GM12878 (cell line): ENCODE measurements around the gene TCP11. TPM values are rescaled to one million over a fixed set of nuclear protein-coding genes. Genes with fewer than 3 reads are reported as not detected.

Experiments
- ATAC-seq: fragments of 200-7000 bp; cut with Tn5 transposase; 3 replicates; pipeline ENCODE4 v1.9.1; 2020; ENCODE audit warnings: mild to moderate bottlenecking, moderate library complexity
- BruUV-seq: library from RNA; stranded (reverse); fragments of 400-500 nt; replicated peaks from 2 replicates; lab custom pipeline; 2021; lab: Mats Ljungman, UMichigan
- CTCF ChIA-PET: fragments of 300-600 bp; sonication (Branson Sonifier 250); formaldehyde crosslinking; extraction: SDS; loops from one replicate; lab custom pipeline; 2021; ENCODE audit warnings: inconsistent platforms; lab: Yijun Ruan, JAX
- POLR2A ChIA-PET: fragments of 350-600 bp; formaldehyde crosslinking; extraction: SDS; loops from one replicate; lab custom pipeline; 2021; ENCODE audit warnings: inconsistent platforms; lab: Charles Lee
- RAD21 ChIA-PET: fragments of 300-600 bp; sonication (Branson Sonifier 250); formaldehyde crosslinking; loops from one replicate; lab custom pipeline; 2023; ENCODE audit warnings: antibody characterized with exemption; ENCODE audit not compliant: unreplicated experiment; lab: Charles Lee
- SMC1A ChIA-PET: fragments of 300-600 bp; sonication (Branson Sonifier 250); formaldehyde crosslinking; loops from one replicate; lab custom pipeline; 2023; ENCODE audit not compliant: unreplicated experiment, uncharacterized antibody; lab: Charles Lee
- DNase-seq: peaks from one replicate; pipeline ENCODE4 v3.0.0-alpha.2; 2011; ENCODE audit warnings: low read depth, low spot score
- FAIRE-seq: peaks from 3 replicates; lab custom pipeline; 2011; peaks lifted over from hg19 to GRCh38; lab: Jason Lieb, UNC
- H2AFZ ChIP-seq: 2 replicates; pipeline ENCODE4 v1.6.0; 2011; ENCODE audit warnings: low read depth, low read length, control low read depth; ENCODE audit not compliant: control insufficient read depth
- H3K27ac ChIP-seq: 2 replicates; pipeline ENCODE4 v1.5.1; 2011; ENCODE audit warnings: control low read depth; ENCODE audit not compliant: control insufficient read depth, insufficient read depth
- H3K27me3 ChIP-seq, 2 experiments: replicated peaks in 1 of 2; 2 replicates each; pipeline versions ENCODE4 v1.6.0 to v1.6.1; 2011; ENCODE audit warnings: low read length in 1 of 2; ENCODE audit not compliant: control insufficient read depth in 2 of 2, insufficient read depth in 2 of 2
- H3K36me3 ChIP-seq, 2 experiments: 2 replicates each; pipeline ENCODE4 v1.5.1; 2011; ENCODE audit warnings: low read length in 1 of 2; ENCODE audit not compliant: control insufficient read depth in 2 of 2, insufficient read depth in 2 of 2
- H3K4me1 ChIP-seq: 2 replicates; pipeline ENCODE4 v1.6.1; 2011; ENCODE audit warnings: mild to moderate bottlenecking, low read length, moderate library complexity, mixed read lengths; ENCODE audit not compliant: control insufficient read depth, insufficient read depth
- H3K4me2 ChIP-seq: 2 replicates; pipeline ENCODE4 v1.6.0; 2011; ENCODE audit warnings: control low read depth; ENCODE audit not compliant: control insufficient read depth, insufficient read depth
- H3K4me3 ChIP-seq: fragments of 200-600 bp; sonication (generic); 2 replicates; pipeline ENCODE4 v1.5.1; 2016
- H3K79me2 ChIP-seq: 2 replicates; pipeline ENCODE4 v1.6.0; 2011; ENCODE audit warnings: low read length; ENCODE audit not compliant: control insufficient read depth, insufficient read depth
- H3K9ac ChIP-seq: 2 replicates; pipeline ENCODE4 v1.8.0; 2011; ENCODE audit warnings: low read length, control low read depth, mixed read lengths; ENCODE audit not compliant: control insufficient read depth, insufficient read depth
- H3K9me3 ChIP-seq: replicated peaks from 3 replicates; pipeline ENCODE4 v1.5.1; 2011; ENCODE audit warnings: mild to moderate bottlenecking, low read length; ENCODE audit not compliant: control insufficient read depth, insufficient read depth
- H4K20me1 ChIP-seq: 2 replicates; pipeline ENCODE4 v1.6.0; 2011; ENCODE audit not compliant: control insufficient read depth, insufficient read depth
- EP300 ChIP-seq, 2 experiments: fragments of 150-350 bp in 1 of 2; IDR thresholded peaks; 2 replicates each; pipeline ENCODE4 v1.6.1; 2011 to 2012; ENCODE audit warnings: low read depth in 2 of 2, low read length in 2 of 2, borderline replicate concordance in 1 of 2, improper control_type of control experiment in 1 of 2, inconsistent platforms in 1 of 2; ENCODE audit not compliant: control insufficient read depth in 1 of 2
- MTA3 ChIP-seq: IDR thresholded peaks from 2 replicates; pipeline ENCODE4 v1.6.1; 2012; ENCODE audit warnings: low read length, inconsistent platforms, borderline replicate concordance
- TCF7 ChIP-seq: IDR thresholded peaks from 2 replicates; pipeline ENCODE4 v1.6.1; 2014; ENCODE audit warnings: antibody characterized with exemption, borderline replicate concordance
- WGBS: methylation state at CpG from one replicate; pipeline ENCODE4 v1.1.6; 2016; ENCODE audit warnings: low lambda C conversion rate; ENCODE audit not compliant: insufficient replicate concordance, insufficient coverage; ENCODE audit errors: missing lambda C conversion rate; 5-methylcytosine and 5-hydroxymethylcytosine counted together
- in situ Hi-C: fragments of 300-500 bp; cut with MboI; formaldehyde crosslinking; loops from 9 replicates; pipeline ENCODE4 v1.14.3; 2018; ENCODE audit warnings: mixed read lengths
- intact Hi-C: fragments of 100-400 bp; cut with micrococcal nuclease; formaldehyde crosslinking; loops from one replicate; pipeline ENCODE4 v1.14.2; 2022; ENCODE audit not compliant: unreplicated experiment
- polyA plus RNA-seq, 11 experiments: library from polyadenylated mRNA; depleted of rRNA in 4 of 11; unstranded in 6 of 11; stranded (reverse) in 5 of 11; fragments of >200 nt; fragmentation: Nextera tagmentation in 4 of 11; fragmentation: Illumina TruSeq in 1 of 11; extraction: Ambion mirVana in 4 of 11; extraction: Trizol in 1 of 11; gene quantifications; 1 replicate in 1 of 11; 2 replicates in 10 of 11; pipeline versions ENCODE4 v1.2.1 to v1.2.3, GENCODE V29; 2011 to 2016; ENCODE audit warnings: inconsistent platforms in 2 of 11, missing spikeins in 2 of 11, low read depth in 1 of 11
- total RNA-seq, 4 experiments: library from RNA; depleted of rRNA in 3 of 4; stranded (reverse); fragments of >200 nt in 3 of 4; fragmentation: Illumina TruSeq in 1 of 4; extraction: Trizol in 1 of 4; gene quantifications; 2 replicates each; pipeline versions ENCODE4 v1.2.1 to v1.2.3, GENCODE V29; 2013 to 2021

Gene TCP11
- total and polyA plus RNA-seq, 10 of the 15 experiments (the other 5 are each of a cell fraction or from before 2014, with no cell fraction given): not detected

GRCh38 chr6:35142588-35143569 is 1.7 kb upstream of the TCP11 start:
- H3K36me3 ChIP-seq: no peaks in the 10 kb centered on the region
- no TSS peak for BruUV-seq
- H3K4me2 ChIP-seq: no peak overlapping the region
- no peak for DNase-seq
- ChIA-PET RAD21 (interaction anchor here (0.8 kb wide), 1 partner anchor 541 kb away, joined by 3 read pairs; no protein-coding TSS in a partner anchor), POLR2A (no interaction called here), SMC1A (no interaction called here), CTCF (interaction anchor here (0.6 to 1.0 kb wide), 3 partner anchors 36 to 159 kb away, joined by 3 read pairs; no protein-coding TSS in a partner anchor)
- no peaks in the 10 kb centered on the region for H3K79me2 ChIP-seq
- 11% methylated on average over 4 of the region's 5 CpGs for WGBS
- H3K9me3 ChIP-seq: no peaks in the 10 kb centered on the region
- no peaks in the 10 kb centered on the region for H3K4me1 ChIP-seq
- TF ChIP-seq TCF7 (no peak), MTA3 (no peak), EP300 (IDR thresholded peaks at IDR 0.05; ENCODE audit: borderline replicate concordance in 1 of 2, control insufficient read depth in 1 of 2, low read depth in 2 of 2, low read length in 2 of 2) (no peak)
- H3K27ac ChIP-seq: no peak overlapping the region
- FAIRE-seq: no peak
- no peaks in the 10 kb centered on the region for H4K20me1 ChIP-seq
- no peak overlapping the region for H3K4me3 ChIP-seq
- intact Hi-C loops (loop anchor here (5.0 to 10.0 kb wide), 3 partner anchors 616 to 978 kb away; no protein-coding TSS in a partner anchor), in situ Hi-C loops (no loop called here)
- no peaks in the 10 kb centered on the region for H3K27me3 ChIP-seq
- no peak overlapping the region for H2AFZ ChIP-seq
- ATAC-seq: no peak
- H3K9ac ChIP-seq: no peak overlapping the region
